ENCODE data around the gene PDE4D.

PDE4D gene

GRCh38 chr5:59709346-59709821 lies 184.1 kb downstream of the PDE4D start:
- Histone ChIP-seq H3K27me3 (ENCODE audit: insufficient read depth, low read depth, severe bottlenecking) (no peaks in the 10 kb centered on the region), H3K36me3 (no peaks in the 10 kb centered on the region), H3K4me3 (ENCODE audit: low read depth, low read length) (peak overlapping the region; percentile 8), H3K27ac (peak overlapping the region; percentile 39), H3K9me3 (ENCODE audit: severe bottlenecking) (peaks cover 7% of the 10 kb centered on the region)
- no peak for TF ChIP-seq CTCF (IDR thresholded peaks at IDR 0.05; ENCODE audit: low read depth, low read length)
- no peak for DNase-seq

DNA sequence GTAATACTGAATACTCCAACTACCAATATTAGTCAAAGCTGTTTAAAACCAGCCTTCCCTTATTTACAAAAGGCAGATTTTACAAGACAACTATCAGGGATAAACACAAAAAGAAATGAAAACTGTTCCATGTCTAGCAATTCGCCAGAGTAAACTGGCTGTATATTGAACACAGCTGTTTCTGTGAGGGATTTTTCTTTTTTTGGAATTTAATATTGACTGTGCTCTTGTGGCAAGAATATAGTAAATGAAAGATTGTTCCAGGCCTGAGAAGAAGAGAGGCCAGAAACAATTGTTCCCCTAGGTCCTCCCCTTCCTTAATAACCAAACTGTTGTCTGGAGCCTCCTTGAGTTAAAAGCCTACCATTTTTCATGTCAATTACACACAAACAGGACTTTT lies 188.6 kb downstream of the PDE4D start:
- no peak overlapping the region for H3K4me3 ChIP-seq (ENCODE audit: low read depth, low read length)
- no peak for TF ChIP-seq CTCF (IDR thresholded peaks at IDR 0.05; ENCODE audit: low read depth, low read length)
- H3K9me3 ChIP-seq (ENCODE audit: severe bottlenecking), result no peaks in the 10 kb centered on the region
- no peak overlapping the region for H3K27ac ChIP-seq
- no peak for DNase-seq
- H3K27me3 ChIP-seq (ENCODE audit: insufficient read depth, low read depth, severe bottlenecking), result no peaks in the 10 kb centered on the region
- H3K36me3 ChIP-seq, result no peaks in the 10 kb centered on the region

GRCh38 chr5:59703789-59704188 lies 189.7 kb downstream of the PDE4D start:
- no peak overlapping the region for H3K4me3 ChIP-seq (ENCODE audit: low read depth, low read length)
- DNase-seq, result no peak
- no peak overlapping the region for H3K27ac ChIP-seq
- no peaks in the 10 kb centered on the region for H3K36me3 ChIP-seq
- H3K9me3 ChIP-seq (ENCODE audit: severe bottlenecking), result no peaks in the 10 kb centered on the region
- H3K27me3 ChIP-seq (ENCODE audit: insufficient read depth, low read depth, severe bottlenecking), result no peaks in the 10 kb centered on the region
- no peak for TF ChIP-seq CTCF (IDR thresholded peaks at IDR 0.05; ENCODE audit: low read depth, low read length)

DNA sequence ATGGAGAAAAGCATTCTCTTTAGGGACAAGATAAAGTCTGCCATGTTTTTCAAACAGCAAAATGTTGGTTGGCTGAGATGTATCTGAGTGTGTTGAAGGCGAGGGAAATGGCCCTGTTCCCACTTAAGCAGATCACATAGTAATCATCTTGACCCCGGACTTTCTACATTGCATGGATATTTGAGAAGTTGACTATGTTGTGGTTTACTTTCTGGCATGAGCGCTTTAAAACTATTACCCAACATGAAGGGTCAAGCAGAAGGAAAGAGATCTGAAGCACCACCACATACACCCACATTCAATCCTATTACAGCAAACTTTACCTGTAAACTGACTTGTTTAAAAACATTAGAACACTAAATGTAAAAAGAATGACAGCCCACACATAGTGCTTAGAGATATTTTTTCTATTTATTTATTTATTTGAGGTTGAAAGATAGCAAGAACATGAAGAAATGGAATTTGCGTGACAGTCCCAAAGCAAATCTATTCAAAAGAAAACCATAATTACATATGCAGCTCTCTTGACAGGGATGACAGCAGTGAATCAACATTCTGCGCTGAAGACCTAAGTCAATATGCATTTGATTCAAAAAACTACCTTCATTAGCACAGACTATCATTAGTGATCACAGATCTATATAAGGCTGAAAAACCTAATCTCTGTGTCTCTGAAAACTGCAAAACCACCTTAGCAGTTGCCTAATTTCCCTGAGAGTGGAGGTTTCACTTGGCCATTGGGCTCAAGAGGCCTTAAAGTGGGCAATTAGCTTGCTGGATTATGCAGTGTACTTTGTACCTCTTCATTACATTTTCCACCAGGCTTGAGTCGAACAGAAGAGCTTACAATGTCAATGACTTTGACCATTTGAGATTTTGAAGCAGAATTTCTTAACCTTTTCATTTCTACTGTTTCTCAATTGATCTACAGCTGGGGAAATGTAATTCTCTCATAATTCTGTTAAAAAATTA lies 195.0 kb downstream of the PDE4D start:
- Histone ChIP-seq H3K36me3 (no peaks in the 10 kb centered on the region), H3K4me3 (ENCODE audit: low read depth, low read length) (no peak overlapping the region), H3K27me3 (ENCODE audit: insufficient read depth, low read depth, severe bottlenecking) (no peaks in the 10 kb centered on the region), H3K27ac (no peak overlapping the region), H3K9me3 (ENCODE audit: severe bottlenecking) (no peaks in the 10 kb centered on the region)
- no peak for DNase-seq
- TF ChIP-seq CTCF (IDR thresholded peaks at IDR 0.05; ENCODE audit: low read depth, low read length), result no peak

DNA sequence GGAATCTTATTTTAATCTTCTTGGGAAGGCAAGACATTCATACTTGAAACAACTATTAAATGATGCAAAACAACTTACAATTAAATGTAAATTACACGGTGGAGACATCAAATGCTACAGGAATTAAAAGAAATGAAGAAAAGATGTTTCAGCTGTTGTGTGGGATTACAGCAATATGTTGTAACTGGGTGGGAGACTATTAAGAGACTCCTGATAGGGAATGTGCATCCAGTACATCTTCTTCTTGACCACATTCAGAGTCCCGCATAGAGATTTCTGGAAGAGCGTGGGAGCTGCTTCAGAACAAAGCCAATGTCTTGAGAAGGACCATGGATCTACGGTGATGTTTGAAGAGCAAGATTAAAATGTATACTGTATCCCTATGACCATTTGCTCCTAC lies 199.1 kb downstream of the PDE4D start:
- H3K9me3 ChIP-seq (ENCODE audit: severe bottlenecking), result no peaks in the 10 kb centered on the region
- no peak overlapping the region for H3K4me3 ChIP-seq (ENCODE audit: low read depth, low read length)
- no peak for DNase-seq
- H3K36me3 ChIP-seq, result no peaks in the 10 kb centered on the region
- H3K27ac ChIP-seq, result no peak overlapping the region
- no peak for TF ChIP-seq CTCF (IDR thresholded peaks at IDR 0.05; ENCODE audit: low read depth, low read length)
- H3K27me3 ChIP-seq (ENCODE audit: insufficient read depth, low read depth, severe bottlenecking), result no peaks in the 10 kb centered on the region
